Left ventricle myocardium superior (tissue), 1 donor: ENCODE results near the gene CDH13. TPM values are rescaled to one million over a fixed set of nuclear protein-coding genes. Genes with fewer than 3 reads are reported as not detected.

Experiments
- ATAC-seq: fragments of 200-7000 bp; cut with Tn5 transposase; one replicate; pipeline ENCODE4 v1.9.1; 2020; ENCODE audit warnings: mild to moderate bottlenecking, moderate library complexity
- DNase-seq: peaks from one replicate; pipeline ENCODE4 v3.0.0-alpha.2; 2020
- intact Hi-C: fragments of 100-400 bp; cut with micrococcal nuclease; formaldehyde crosslinking; loops from one replicate; pipeline ENCODE4 v1.11.0; 2022
- total RNA-seq: library from RNA; stranded (reverse); fragmentation: NEBNext Ultra II Directional; extraction: Animal tissue kit (Norgen Biotek cat#: 25700); gene quantifications from one replicate; pipeline ENCODE4 v1.2.1, GENCODE V29; 2021
- donor health status: DM: no; HTN: yes; CAD: no; lungs with severe emphysema.

CDH13 gene
- total RNA-seq, 1 donor from 2014 or later, result 167 TPM

DNA sequence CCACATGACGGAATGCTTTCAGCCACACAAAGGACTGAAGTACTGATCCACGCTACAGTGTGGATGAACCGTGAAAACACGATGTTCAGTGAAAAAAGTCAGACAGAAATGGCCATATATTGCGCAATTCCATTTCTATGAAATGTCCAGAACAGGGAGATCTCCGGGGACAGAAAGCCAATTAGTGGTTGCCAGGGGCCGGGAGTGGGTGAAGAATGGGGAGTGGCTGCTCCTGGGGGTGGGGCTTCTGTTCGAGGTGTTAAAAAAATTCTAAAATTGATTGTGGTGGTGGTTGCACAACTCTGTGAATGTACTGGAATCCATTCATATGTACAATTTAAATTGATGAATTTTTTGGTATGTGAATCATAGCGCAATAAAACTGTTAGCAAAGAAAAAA lies 1026.2 kb downstream of the CDH13 start:
- ATAC-seq (no peak), DNase-seq (no peak)
- intact Hi-C loops, result no loop called here

DNA sequence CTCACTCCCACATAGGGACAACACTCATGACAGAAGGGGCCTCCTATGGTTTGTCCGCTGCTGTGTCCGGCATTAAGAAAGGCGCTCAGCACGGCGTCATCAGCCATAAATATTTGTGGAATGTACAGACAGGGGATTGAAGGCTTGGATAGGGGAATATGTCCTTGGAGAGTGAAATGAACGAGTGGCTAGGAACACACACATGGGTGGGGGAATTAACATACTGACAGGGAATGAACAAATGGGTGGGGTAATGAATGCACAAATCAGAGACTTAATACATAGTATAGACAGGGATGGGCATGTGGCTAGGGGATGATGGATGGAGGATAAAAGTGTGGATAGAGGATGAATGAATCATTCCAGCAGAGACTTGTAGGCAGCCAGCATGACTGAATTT lies 1027.0 kb downstream of the CDH13 start:
- no peak for DNase-seq
- intact Hi-C loops, result no loop called here
- ATAC-seq, result no peak

DNA sequence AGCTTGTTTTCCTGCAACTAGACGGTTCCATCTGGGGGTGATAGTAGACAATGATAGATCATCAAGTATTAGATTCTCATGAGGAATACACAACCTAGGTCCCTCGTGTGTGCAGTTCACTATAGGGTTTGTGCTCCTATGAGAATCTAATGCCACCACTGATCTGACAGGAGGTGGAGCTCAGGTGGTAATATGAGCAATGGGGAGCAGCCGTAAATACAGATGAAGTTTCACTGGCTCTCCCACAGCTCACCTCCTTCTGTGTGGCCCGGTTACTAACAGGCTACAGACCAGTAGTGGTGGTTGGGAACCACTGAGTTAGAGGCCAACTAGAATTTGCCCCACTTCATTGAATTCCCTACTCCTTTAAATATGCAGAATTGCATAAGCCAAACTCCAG lies 1033.5 kb downstream of the CDH13 start:
- intact Hi-C loops, result no loop called here
- no peak for DNase-seq
- ATAC-seq, result no peak

DNA sequence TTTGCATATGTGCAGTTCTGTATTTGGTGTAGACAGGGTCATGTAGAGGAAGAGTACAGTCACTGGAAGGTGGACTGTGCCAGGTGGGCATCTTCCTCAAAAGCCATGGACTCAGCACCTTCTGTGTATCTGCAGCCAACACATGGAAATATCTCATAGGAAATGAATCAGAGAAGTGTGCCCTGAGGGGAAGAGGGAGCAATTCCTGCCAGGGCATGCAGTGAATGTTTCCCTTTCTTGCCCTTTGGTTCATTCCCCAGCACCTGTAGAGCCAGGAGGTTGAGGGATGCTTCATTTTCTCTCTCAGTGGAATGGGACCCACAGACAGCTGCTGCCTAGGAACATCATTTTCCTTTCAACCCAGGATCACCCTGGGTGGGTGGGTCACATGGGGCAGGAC lies 1034.9 kb downstream of the CDH13 start:
- intact Hi-C loops, result no loop called here
- ATAC-seq, result no peak
- no peak for DNase-seq

DNA sequence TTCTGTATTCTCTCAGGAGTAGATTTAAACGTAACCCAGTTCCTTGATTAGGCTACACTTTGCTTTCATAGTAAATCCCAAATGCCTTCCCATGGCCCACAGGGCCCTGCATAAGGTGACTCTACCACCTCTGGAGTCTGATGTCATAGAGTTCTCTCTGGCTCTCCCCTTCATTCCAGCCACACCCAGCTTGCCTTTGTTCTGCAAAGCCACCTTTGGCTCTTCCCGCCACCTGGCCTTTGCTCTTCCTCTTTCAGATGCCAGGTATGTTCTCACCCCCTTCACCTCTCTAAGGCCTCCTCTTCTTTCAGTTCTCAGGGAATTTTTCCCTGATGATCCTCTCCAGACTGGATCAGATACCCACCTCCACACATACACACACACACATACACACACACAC lies 1039.7 kb downstream of the CDH13 start:
- DNase-seq, result no peak

DNA sequence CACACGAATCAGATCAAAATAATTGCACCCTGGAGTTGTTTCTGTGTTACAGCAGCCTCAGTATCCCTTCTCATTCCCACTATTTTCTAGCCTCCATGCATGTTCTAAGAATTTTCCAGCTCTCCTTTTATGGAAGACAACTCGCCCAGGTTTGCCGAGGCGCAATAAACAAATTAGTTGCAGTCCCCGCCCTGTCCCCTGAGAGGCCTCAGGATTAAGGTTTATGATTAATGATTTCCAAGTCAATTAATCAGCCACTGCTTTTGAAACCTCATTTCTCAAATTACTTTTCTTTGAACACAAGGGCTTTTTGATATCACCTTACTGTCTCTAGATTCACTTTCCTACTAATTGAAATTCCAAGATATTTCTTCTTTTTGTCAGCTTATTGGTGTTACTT lies 1042.7 kb downstream of the CDH13 start:
- DNase-seq (no peak), ATAC-seq (no peak)
- intact Hi-C loops, result no loop called here

More for the DNA sequence above, 1039.7 kb downstream of the CDH13 start:
- intact Hi-C loops, result no loop called here
- no peak for ATAC-seq

DNA sequence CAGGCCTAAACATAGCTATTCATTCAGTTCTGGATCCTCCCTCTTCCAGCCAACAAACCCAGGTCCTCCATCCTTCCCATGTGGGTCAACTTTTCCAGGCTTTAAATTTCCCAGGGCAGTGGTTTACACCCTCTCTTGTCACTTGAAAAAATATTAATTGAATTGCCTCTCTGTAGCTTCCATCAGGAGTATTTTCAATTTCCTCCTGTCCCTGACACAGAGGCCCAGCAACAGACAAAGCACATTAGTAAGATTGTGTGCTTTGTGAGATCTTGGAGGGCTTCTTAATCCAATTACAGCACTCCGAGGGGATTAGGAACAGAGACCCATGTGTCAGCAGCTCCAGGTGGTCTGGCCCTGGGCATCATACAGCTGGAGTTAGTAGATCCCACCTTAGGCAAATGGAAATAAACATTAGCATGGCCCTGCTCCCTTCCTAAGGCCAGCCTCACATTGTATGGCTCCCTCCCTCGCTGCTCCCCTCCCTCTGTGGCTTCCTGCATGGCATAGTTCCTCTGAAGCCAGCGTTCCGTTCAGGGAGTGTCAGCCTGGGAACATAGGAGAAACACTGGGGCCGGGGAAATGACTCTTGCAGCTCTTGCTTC lies 1048.3 kb downstream of the CDH13 start:
- intact Hi-C loops, result no loop called here
- DNase-seq (no peak), ATAC-seq (no peak)

DNA sequence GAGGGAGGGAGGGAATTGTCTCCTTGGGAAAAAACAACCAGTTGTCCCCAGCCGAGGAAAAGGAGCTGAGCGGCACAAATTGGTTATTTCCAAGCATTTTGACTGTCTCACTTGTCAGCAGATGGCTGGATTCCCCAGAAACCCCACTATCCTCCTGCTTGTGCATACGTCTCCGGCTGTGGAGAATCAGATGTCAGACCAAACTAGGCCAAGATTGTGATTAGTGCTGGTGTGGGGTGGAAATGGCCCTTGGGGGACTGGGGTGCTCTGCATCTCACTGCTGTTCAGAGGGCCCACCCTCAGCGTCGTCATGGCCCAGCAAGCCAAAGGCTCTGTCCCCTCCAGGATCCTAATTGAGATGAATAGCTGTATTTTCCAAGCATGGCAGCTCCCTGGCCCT lies 1049.3 kb downstream of the CDH13 start:
- ATAC-seq (no peak), DNase-seq (no peak)
- intact Hi-C loops, result no loop called here

GRCh38 chr16:83680980-83681379 lies 1054.2 kb downstream of the CDH13 start:
- DNase-seq (no peak), ATAC-seq (no peak)
- intact Hi-C loops, result no loop called here

GRCh38 chr16:83681381-83681956 lies 1054.7 kb downstream of the CDH13 start:
- ATAC-seq (no peak), DNase-seq (no peak)
- intact Hi-C loops, result no loop called here

DNA sequence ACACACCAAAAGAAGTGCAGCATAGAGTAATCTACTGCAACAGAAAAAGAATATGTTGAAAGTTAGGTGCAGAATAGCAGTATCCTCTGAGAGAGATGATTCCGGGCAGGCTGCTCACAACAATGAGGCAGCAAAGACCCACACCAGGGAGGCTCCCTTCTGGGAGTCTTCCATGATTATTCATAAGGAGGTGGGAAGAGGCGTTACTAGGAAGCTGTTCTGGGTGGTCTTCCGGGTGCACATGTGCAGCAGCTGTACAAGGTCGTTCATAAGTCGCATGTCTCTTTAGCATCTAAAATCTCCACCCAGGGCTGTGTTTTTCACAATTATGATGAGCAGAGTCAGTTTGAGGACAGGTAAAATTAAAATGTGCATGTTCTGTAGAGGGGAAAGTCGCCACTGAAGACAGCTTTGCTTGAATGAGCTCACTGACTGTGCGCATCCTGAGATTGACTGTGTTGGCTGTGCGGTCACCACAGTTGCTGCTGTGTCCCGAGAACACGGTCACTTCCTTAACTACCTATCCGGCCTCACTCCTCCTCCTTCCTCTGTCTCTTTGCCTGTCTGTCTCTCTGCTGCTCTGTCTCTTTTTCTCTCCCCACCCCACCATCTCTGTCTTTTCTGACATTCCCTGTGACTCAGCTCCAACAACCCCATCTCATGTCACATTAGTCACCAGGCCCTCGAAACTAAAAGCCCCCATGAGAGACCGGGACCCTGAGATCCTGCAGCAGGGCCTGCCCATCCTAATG lies 1055.5 kb downstream of the CDH13 start:
- intact Hi-C loops, result no loop called here

GRCh38 chr16:83682868-83683235 lies 1056.1 kb downstream of the CDH13 start:
- ATAC-seq (no peak), DNase-seq (no peak)
- intact Hi-C loops, result no loop called here

More for the DNA sequence above, 1055.5 kb downstream of the CDH13 start:
- ATAC-seq (no peak), DNase-seq (no peak)

DNA sequence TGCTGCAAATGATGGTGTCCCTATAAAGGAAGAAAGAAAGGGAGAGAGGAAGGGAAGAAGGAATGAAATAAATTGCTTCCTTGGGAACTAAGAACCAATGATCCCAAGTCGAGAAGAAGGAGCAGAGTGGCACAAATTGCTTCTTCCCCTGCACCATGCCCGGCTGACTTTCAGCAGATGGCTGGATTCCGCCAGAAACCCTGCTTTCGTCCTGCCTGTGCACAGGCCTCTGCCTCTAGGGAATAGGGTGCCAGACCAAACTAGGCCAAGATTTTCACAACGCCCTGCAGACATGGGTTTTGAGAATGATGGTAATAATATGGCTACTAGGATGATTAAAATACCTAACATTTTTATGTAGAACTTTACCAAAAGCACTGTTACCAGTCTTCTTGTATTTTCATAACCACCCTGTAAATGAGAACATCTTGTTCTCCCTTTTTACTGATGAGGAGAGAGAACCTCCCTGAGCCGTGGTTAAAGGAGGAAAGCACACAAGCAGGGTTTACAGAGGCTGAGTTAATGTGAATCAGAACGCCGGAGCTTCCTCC lies 1058.9 kb downstream of the CDH13 start:
- no peak for DNase-seq
- ATAC-seq, result no peak
- intact Hi-C loops, result no loop called here

DNA sequence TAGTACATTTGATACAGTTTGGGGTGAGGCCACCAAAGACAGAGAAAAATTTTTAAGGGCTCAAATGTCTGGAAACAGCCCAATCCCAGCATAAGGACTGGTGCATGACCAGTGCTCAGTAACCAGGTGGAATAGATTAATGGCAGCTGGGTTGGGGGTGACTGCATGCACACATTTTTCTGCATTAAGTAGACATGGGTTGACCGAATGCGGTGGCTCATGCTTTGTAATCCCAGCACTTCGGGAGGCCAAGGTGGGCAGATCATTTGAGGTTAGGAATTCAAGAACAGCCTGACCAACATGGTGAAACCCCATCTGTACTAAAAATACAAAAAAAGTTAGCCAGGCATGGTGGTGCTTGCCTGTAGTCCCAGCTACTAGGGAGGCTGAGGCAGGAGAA lies 1060.0 kb downstream of the CDH13 start:
- intact Hi-C loops, result no loop called here
- no peak for DNase-seq
- ATAC-seq, result no peak

- intact Hi-C loops, result no loop called here
- peak; percentile 82 for ATAC-seq
Measured at GRCh38 chr16:83689385-83689831, 1062.6 kb downstream of the CDH13 start.

DNA sequence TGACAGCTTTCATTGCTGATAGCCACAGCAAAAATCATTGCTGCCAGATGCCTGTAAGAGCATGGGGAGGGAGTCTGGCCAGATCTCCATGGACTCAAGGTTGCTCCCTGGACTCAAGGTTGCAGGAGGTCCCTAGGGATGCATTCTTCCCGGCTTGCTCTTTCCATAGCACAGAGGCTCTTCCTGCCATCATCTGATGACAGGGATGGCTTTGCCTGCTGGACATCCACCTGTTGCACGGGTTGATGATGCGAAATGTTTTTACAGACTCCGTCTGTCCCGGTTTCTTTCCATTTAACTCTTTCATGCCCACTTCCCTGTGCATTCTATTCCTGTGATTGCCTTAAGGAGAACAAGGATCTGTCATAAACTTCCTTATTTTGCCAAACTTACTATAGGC lies 1065.5 kb downstream of the CDH13 start:
- intact Hi-C loops, result no loop called here
- ATAC-seq (peak; percentile 17), DNase-seq (no peak)

More at GRCh38 chr16:83689385-83689831, 1062.6 kb downstream of the CDH13 start:
- no peak for DNase-seq

DNA sequence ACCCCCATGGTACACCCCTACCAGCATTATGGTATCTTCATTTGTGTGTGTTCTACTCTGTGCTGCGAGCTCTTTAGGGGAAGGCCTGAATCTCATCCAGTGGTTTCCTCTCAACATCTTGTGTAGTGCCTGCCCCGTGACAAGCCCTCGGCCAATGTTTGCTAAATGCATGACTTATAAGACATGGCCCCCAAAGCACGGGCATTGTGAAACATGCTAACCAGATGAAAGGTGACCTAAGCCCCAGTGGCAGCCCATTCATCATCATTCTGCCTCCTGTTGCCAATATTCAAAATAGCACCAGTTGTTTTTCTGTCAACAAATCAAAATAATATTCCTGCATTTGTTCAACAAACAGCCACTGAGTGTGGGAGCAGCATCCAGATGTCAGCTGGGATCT lies 1072.2 kb downstream of the CDH13 start:
- ATAC-seq, result no peak
- intact Hi-C loops, result no loop called here
- DNase-seq, result no peak

- no peak for ATAC-seq
- intact Hi-C loops, result no loop called here
Measured at GRCh38 chr16:83699817-83700216, 1073.0 kb downstream of the CDH13 start.

GRCh38 chr16:83700918-83701317 lies 1074.1 kb downstream of the CDH13 start:
- intact Hi-C loops, result no loop called here
- ATAC-seq, result no peak

More at GRCh38 chr16:83699817-83700216, 1073.0 kb downstream of the CDH13 start:
- DNase-seq, result no peak

GRCh38 chr16:83701494-83701893 lies 1074.7 kb downstream of the CDH13 start:
- peak; percentile 57 for DNase-seq
- ATAC-seq, result no peak
- intact Hi-C loops, result no loop called here

More at GRCh38 chr16:83700918-83701317, 1074.1 kb downstream of the CDH13 start:
- no peak for DNase-seq
